Mononuclear cell (primary cell): ENCODE data around the gene OR2T6. TPM values are rescaled to one million over a fixed set of nuclear protein-coding genes. Genes with fewer than 3 reads are reported as not detected.
"Not testable (repeated sequence)": the region's sequence is repeated elsewhere in the genome, so short reads cannot be mapped to it uniquely, and the experiment has no call there.

ENCODE experiments used
- H3K27me3 ChIP-seq: 2 replicates; pipeline ENCODE4 v1.6.0; 2011; ENCODE audit warnings: low read length, control low read depth; ENCODE audit not compliant: insufficient read depth
- H3K4me1 ChIP-seq: 2 replicates; pipeline ENCODE4 v1.5.1; 2011; ENCODE audit warnings: mild to moderate bottlenecking, low read length, control low read depth; ENCODE audit not compliant: insufficient read depth
- H3K4me3 ChIP-seq: 2 replicates; pipeline ENCODE4 v1.5.1; 2011; ENCODE audit warnings: mild to moderate bottlenecking, low read length, moderate library complexity
- H3K9me3 ChIP-seq: 2 replicates; pipeline ENCODE4 v1.5.1; 2011; ENCODE audit warnings: low read depth, mild to moderate bottlenecking, control low read depth, low read length
- total RNA-seq: library from RNA; depleted of rRNA; stranded (reverse); fragments of >200 nt; gene quantifications from one replicate; pipeline ENCODE4 v1.2.3, GENCODE V29; 2012

Gene OR2T6
- total RNA-seq, 1 donor = not detected

GRCh38 chr1:248416226-248416625, 40.7 kb downstream of the OR2T6 start:
- Histone ChIP-seq H3K4me3 (no peak overlapping the region), H3K27me3 (no peaks in the 10 kb centered on the region), H3K4me1 (peaks cover 3% of the 10 kb centered on the region), H3K9me3 (peaks cover 5% of the 10 kb centered on the region)

- H3K4me1 ChIP-seq = peaks cover 3% of the 10 kb centered on the region
- no peak overlapping the region for H3K4me3 ChIP-seq
- no peaks in the 10 kb centered on the region for H3K27me3 ChIP-seq
- peaks cover 8% of the 10 kb centered on the region for H3K9me3 ChIP-seq
Measured at GRCh38 chr1:248417854-248418253, 42.3 kb downstream of the OR2T6 start.

- H3K4me3 ChIP-seq = no peak overlapping the region
- peaks cover 8% of the 10 kb centered on the region for H3K9me3 ChIP-seq
Measured at GRCh38 chr1:248421384-248421783, 45.8 kb downstream of the OR2T6 start.

GRCh38 chr1:248427526-248428191, 52.1 kb downstream of the OR2T6 start:
- not testable (repeated sequence) for H3K4me3 ChIP-seq, H3K27me3 ChIP-seq, H3K4me1 ChIP-seq, H3K9me3 ChIP-seq

More at GRCh38 chr1:248421384-248421783, 45.8 kb downstream of the OR2T6 start:
- Histone ChIP-seq H3K4me1 (peaks cover 3% of the 10 kb centered on the region), H3K27me3 (no peaks in the 10 kb centered on the region)

- H3K4me1 ChIP-seq, H3K9me3 ChIP-seq, H3K4me3 ChIP-seq, H3K27me3 ChIP-seq: not testable (repeated sequence)
Measured at GRCh38 chr1:248428192-248428533, 52.6 kb downstream of the OR2T6 start.

GRCh38 chr1:248431683-248432082, 56.1 kb downstream of the OR2T6 start:
- H3K4me1 ChIP-seq, H3K4me3 ChIP-seq, H3K9me3 ChIP-seq, H3K27me3 ChIP-seq: not testable (repeated sequence)

GRCh38 chr1:248432201-248432600, 56.7 kb downstream of the OR2T6 start:
- H3K4me3 ChIP-seq, H3K4me1 ChIP-seq, H3K27me3 ChIP-seq, H3K9me3 ChIP-seq: not testable (repeated sequence)

- H3K9me3 ChIP-seq, H3K4me3 ChIP-seq, H3K4me1 ChIP-seq, H3K27me3 ChIP-seq: not testable (repeated sequence)
Measured at GRCh38 chr1:248433811-248434415, 58.4 kb downstream of the OR2T6 start.

- not testable (repeated sequence) for H3K4me1 ChIP-seq, H3K4me3 ChIP-seq, H3K9me3 ChIP-seq, H3K27me3 ChIP-seq
Measured at GRCh38 chr1:248434913-248435312, 59.4 kb downstream of the OR2T6 start.

- not testable (repeated sequence) for H3K9me3 ChIP-seq
Measured at GRCh38 chr1:248436303-248436702, 60.8 kb downstream of the OR2T6 start.

GRCh38 chr1:248438668-248439067, 63.1 kb downstream of the OR2T6 start:
- H3K4me3 ChIP-seq, H3K4me1 ChIP-seq, H3K9me3 ChIP-seq, H3K27me3 ChIP-seq: not testable (repeated sequence)

More at GRCh38 chr1:248436303-248436702, 60.8 kb downstream of the OR2T6 start:
- not testable (repeated sequence) for H3K4me3 ChIP-seq, H3K4me1 ChIP-seq, H3K27me3 ChIP-seq

GRCh38 chr1:248439283-248439682, 63.7 kb downstream of the OR2T6 start:
- not testable (repeated sequence) for H3K27me3 ChIP-seq, H3K4me3 ChIP-seq, H3K9me3 ChIP-seq, H3K4me1 ChIP-seq

Other genes with a start within 250 kb of the OR2T6 start
- not detected for gene OR2M5, start 230.6 kb upstream of the OR2T6 start, total RNA-seq
- 0.10 TPM for gene OR2M2, start 200.9 kb upstream of the OR2T6 start, total RNA-seq
- not detected for gene OR2M3, start 178.5 kb upstream of the OR2T6 start, total RNA-seq
- gene OR2M4, start 144.3 kb upstream of the OR2T6 start, total RNA-seq = not detected
- gene OR2T33, start 97.8 kb upstream of the OR2T6 start, total RNA-seq = not detected
- gene OR2T12, start 72.3 kb upstream of the OR2T6 start, total RNA-seq = not detected
- gene OR2M7, start 51.2 kb upstream of the OR2T6 start, total RNA-seq = not detected
- gene OR14C36, start 27.0 kb upstream of the OR2T6 start, total RNA-seq = not detected
- gene OR2T4, start 14.1 kb upstream of the OR2T6 start, total RNA-seq = not detected
- not detected for gene OR2T1, start 27.3 kb downstream of the OR2T6 start, total RNA-seq
- 0.42 TPM for gene OR2T2, start 69.9 kb downstream of the OR2T6 start, total RNA-seq
- gene OR2T3, start 97.6 kb downstream of the OR2T6 start, total RNA-seq = 0.42 TPM
- 0.10 TPM for gene OR2T5, start 112.8 kb downstream of the OR2T6 start, total RNA-seq
- 0.10 TPM for gene OR2G6, start 132.3 kb downstream of the OR2T6 start, total RNA-seq
- gene OR2T29, start 187.0 kb downstream of the OR2T6 start, total RNA-seq = not detected
- gene OR2T34, start 199.0 kb downstream of the OR2T6 start, total RNA-seq = not detected
- 0.10 TPM for gene OR2T10, start 222.0 kb downstream of the OR2T6 start, total RNA-seq